ENCODE results near the gene SLC1A4.

The SLC1A4 gene

DNA sequence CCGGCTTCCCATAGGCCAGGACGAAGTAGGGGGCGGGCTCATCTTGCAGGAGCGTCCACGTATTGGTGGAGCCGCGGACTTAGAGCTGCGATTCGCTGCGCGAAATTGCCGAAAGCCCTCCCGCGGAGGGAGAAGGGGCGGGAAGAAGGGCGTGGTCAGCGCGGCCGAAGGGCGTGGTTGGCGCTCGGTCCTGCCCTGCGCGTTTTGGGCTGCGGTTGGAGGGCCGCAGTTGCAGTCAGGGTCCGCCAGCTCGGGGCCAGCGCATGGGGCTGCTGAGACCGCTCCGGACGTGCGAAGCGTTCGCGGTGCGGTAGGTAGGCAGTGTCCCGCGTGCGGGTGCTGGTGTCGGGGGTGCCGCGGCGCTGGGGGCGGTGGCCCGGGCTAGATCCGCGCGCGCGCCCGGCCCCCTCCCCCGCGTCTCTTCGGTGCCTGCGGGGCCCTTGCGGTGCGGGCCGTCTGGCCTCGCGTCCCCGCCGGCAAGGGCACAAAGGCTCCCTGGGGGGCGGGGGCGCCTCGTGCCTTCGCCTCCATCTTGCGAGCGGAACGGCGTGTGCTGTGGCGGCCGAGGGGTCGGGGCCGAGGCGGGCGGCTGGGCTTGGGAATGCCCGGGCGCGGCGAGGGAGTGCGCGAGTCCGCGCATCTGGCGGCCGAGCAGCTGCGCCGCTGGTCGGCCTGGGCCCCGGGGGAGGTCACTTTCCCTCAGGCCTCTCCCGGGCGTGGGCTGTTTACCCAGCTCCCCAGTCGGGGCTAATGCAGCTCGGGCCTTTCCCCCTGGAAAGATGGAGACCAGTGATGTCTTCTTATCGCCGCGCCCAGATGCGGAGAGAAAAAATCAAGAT lies 67.2 kb downstream of the SLC1A4 start, which contains the start of gene CEP68:
Gene CEP68 (plus strand): TSS at position 202 of the 839 bp plus-strand sequence. CDS start 13,029 bp downstream, outside the sequence.
- Histone ChIP-seq H3K4me2 (ENCODE audit: insufficient read depth, low read length, poor library complexity, severe bottlenecking) (peak within 1 kb of the TSS; percentile 88), H3K27ac (replicated peaks; ENCODE audit: low read length) (peak within 1 kb of the TSS; percentile 47), H3K4ac (ENCODE audit: low read length) (no peak within 1 kb of the TSS), H2BK12ac (ENCODE audit: low read length) (no peak within 1 kb of the TSS), H3K23ac (ENCODE audit: low read depth, low read length, poor library complexity) (peak within 1 kb of the TSS; percentile 95), H3K14ac (ENCODE audit: low read length) (no peak within 1 kb of the TSS), H2BK5ac (ENCODE audit: low read length) (peak within 1 kb of the TSS; percentile 31), H3K9ac (ENCODE audit: low read depth, low read length, poor library complexity) (peak within 1 kb of the TSS; percentile 86), H2AFZ (ENCODE audit: low read length) (peak within 1 kb of the TSS; percentile 95), H3K4me1 (ENCODE audit: control insufficient read depth in 2 of 2, insufficient read depth in 1 of 2, low read depth in 1 of 2, low read length in 2 of 2) (peaks cover 2 to 9% of the 10 kb centered on the region in 2 donors), H4K91ac (ENCODE audit: low read depth, low read length, poor library complexity) (no peak within 1 kb of the TSS), H3K79me1 (ENCODE audit: low read depth, low read length) (peaks cover 2% of the 10 kb centered on the region), H3K27me3 (ENCODE audit: control insufficient read depth in 3 of 3, insufficient read depth in 3 of 3, low read depth in 1 of 3, low read length in 3 of 3) (no peaks in the 10 kb centered on the region), H4K8ac (ENCODE audit: low read depth, low read length) (no peak within 1 kb of the TSS), H2BK15ac (ENCODE audit: low read length) (no peak within 1 kb of the TSS), H3K36me3 (replicated peaks in 1 of 2; ENCODE audit: control insufficient read depth in 2 of 2, insufficient read depth in 2 of 2, low read length in 2 of 2) (peaks cover 1 to 12% of the 10 kb centered on the region in 2 donors), H2AK5ac (ENCODE audit: low read depth, low read length) (no peak within 1 kb of the TSS), H3K9me3 (replicated peaks in 1 of 2; ENCODE audit: control insufficient read depth in 2 of 2, insufficient read depth in 1 of 2, low read depth in 1 of 2, low read length in 2 of 2) (peaks cover 0 to 6% of the 10 kb centered on the region in 2 donors), H3K4me3 (ENCODE audit: low read length in 2 of 2) (peak within 1 kb of the TSS; percentile 64 to 93), H3K18ac (ENCODE audit: low read length) (peak within 1 kb of the TSS; percentile 93), H2BK120ac (ENCODE audit: low read depth, low read length) (peak within 1 kb of the TSS; percentile 30)
- WGBS, 2 donors (ENCODE audit: extremely low coverage in 2 of 2, insufficient read length in 2 of 2, insufficient replicate concordance in 1 of 2) = no CpG with 5 or more reads among the region's 99 CpGs
- DNase-seq (ENCODE audit: low spot score) = peak; percentile 97

DNA sequence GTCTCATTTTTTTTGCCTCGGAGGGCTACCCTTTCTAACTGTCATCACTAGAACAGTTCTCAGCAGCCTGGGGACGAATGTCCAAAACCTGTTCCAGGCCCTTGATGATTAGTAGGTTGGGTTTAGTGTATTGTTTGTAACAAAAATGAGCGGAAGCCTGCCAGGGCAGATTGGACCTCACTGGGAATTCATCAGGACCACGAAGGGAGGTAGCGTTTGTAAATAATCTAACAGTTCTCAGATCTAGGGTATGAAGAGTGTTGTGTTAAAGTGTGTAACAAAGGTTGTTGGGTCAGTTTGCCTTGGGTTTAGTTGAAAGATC lies 67.8 kb downstream of the SLC1A4 start:
- peak overlapping the region; percentile 57 for H3K4me2 ChIP-seq (ENCODE audit: insufficient read depth, low read length, poor library complexity, severe bottlenecking)
- no peak overlapping the region for H2BK120ac ChIP-seq (ENCODE audit: low read depth, low read length)
- H3K4me3 ChIP-seq (ENCODE audit: low read length in 2 of 2) = peak overlapping the region; percentile 64 to 93
- H2AK5ac ChIP-seq (ENCODE audit: low read depth, low read length) = no peak overlapping the region
- H2BK12ac ChIP-seq (ENCODE audit: low read length) = no peak overlapping the region
- H3K18ac ChIP-seq (ENCODE audit: low read length) = peak overlapping the region; percentile 93
- H3K9me3 ChIP-seq (replicated peaks in 1 of 2; ENCODE audit: control insufficient read depth in 2 of 2, insufficient read depth in 1 of 2, low read depth in 1 of 2, low read length in 2 of 2) = peaks cover 0 to under 1% of the 10 kb centered on the region in 2 donors
- no peak overlapping the region for H3K27ac ChIP-seq (replicated peaks; ENCODE audit: low read length)
- H4K8ac ChIP-seq (ENCODE audit: low read depth, low read length) = no peak overlapping the region
- peak overlapping the region; percentile 88 for H2AFZ ChIP-seq (ENCODE audit: low read length)
- H2BK15ac ChIP-seq (ENCODE audit: low read length) = no peak overlapping the region
- no CpG with 5 or more reads among the region's 5 CpGs for WGBS, 2 donors (ENCODE audit: extremely low coverage in 2 of 2, insufficient read length in 2 of 2, insufficient replicate concordance in 1 of 2)
- H3K23ac ChIP-seq (ENCODE audit: low read depth, low read length, poor library complexity) = no peak overlapping the region
- H3K27me3 ChIP-seq (ENCODE audit: control insufficient read depth in 3 of 3, insufficient read depth in 3 of 3, low read depth in 1 of 3, low read length in 3 of 3) = no peaks in the 10 kb centered on the region
- peak overlapping the region; percentile 31 for H2BK5ac ChIP-seq (ENCODE audit: low read length)
- H3K14ac ChIP-seq (ENCODE audit: low read length) = no peak overlapping the region
- no peak for DNase-seq (ENCODE audit: low spot score)
- peaks cover 2 to 12% of the 10 kb centered on the region in 2 donors for H3K4me1 ChIP-seq (ENCODE audit: control insufficient read depth in 2 of 2, insufficient read depth in 1 of 2, low read depth in 1 of 2, low read length in 2 of 2)
- no peak overlapping the region for H3K4ac ChIP-seq (ENCODE audit: low read length)
- H4K91ac ChIP-seq (ENCODE audit: low read depth, low read length, poor library complexity) = no peak overlapping the region
- peaks cover 2% of the 10 kb centered on the region for H3K79me1 ChIP-seq (ENCODE audit: low read depth, low read length)
- no peak overlapping the region for H3K9ac ChIP-seq (ENCODE audit: low read depth, low read length, poor library complexity)
- H3K36me3 ChIP-seq (replicated peaks in 1 of 2; ENCODE audit: control insufficient read depth in 2 of 2, insufficient read depth in 2 of 2, low read length in 2 of 2) = peaks cover 3 to 17% of the 10 kb centered on the region in 2 donors

DNA sequence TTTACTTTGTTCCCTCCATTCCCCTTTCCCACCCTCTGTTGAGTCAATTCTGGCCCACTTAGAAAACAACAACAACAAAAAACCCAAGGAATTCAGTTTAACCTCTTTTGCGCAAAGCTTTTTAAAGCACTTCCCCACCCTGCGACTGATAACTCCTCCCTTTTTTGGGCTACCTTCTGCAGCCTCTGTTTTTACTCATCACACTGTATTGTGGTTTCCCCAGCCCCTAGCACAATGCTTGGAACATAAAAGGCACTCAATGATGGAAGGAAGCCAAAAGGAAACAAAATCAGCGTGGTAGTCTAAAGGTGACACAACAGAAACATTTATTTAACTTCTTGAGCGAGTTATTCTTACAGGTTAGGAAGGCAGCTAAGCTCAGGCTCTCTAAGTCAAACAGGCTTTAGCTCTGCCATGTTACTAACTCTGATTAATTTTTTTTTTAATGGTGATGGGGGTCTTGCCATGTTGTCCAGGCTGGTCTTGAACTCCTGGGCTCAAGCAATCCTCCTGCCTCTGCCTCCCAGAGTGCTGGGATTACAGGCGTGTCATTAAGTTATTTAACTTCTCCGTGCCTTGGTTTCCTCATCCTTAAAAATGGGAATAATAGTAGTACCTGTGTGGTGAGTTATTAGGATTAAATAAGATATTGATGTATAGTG lies 68.3 kb downstream of the SLC1A4 start:
- H4K91ac ChIP-seq (ENCODE audit: low read depth, low read length, poor library complexity) = no peak overlapping the region
- H3K36me3 ChIP-seq (replicated peaks in 1 of 2; ENCODE audit: control insufficient read depth in 2 of 2, insufficient read depth in 2 of 2, low read length in 2 of 2) = peaks cover 3 to 18% of the 10 kb centered on the region in 2 donors
- H3K4ac ChIP-seq (ENCODE audit: low read length) = no peak overlapping the region
- WGBS, 2 donors (ENCODE audit: extremely low coverage in 2 of 2, insufficient read length in 2 of 2, insufficient replicate concordance in 1 of 2) = no CpG with 5 or more reads among the region's 6 CpGs
- H3K9ac ChIP-seq (ENCODE audit: low read depth, low read length, poor library complexity) = no peak overlapping the region
- peak overlapping the region; percentile 64 to 93 for H3K4me3 ChIP-seq (ENCODE audit: low read length in 2 of 2)
- no peaks in the 10 kb centered on the region for H3K9me3 ChIP-seq (replicated peaks in 1 of 2; ENCODE audit: control insufficient read depth in 2 of 2, insufficient read depth in 1 of 2, low read depth in 1 of 2, low read length in 2 of 2)
- H2BK5ac ChIP-seq (ENCODE audit: low read length) = no peak overlapping the region
- H3K27me3 ChIP-seq (ENCODE audit: control insufficient read depth in 3 of 3, insufficient read depth in 3 of 3, low read depth in 1 of 3, low read length in 3 of 3) = no peaks in the 10 kb centered on the region
- no peak overlapping the region for H4K8ac ChIP-seq (ENCODE audit: low read depth, low read length)
- no peak overlapping the region for H3K23ac ChIP-seq (ENCODE audit: low read depth, low read length, poor library complexity)
- H3K4me2 ChIP-seq (ENCODE audit: insufficient read depth, low read length, poor library complexity, severe bottlenecking) = peak overlapping the region; percentile 57
- no peak overlapping the region for H2BK120ac ChIP-seq (ENCODE audit: low read depth, low read length)
- no peak overlapping the region for H2BK15ac ChIP-seq (ENCODE audit: low read length)
- peak overlapping the region; percentile 88 for H2AFZ ChIP-seq (ENCODE audit: low read length)
- H3K4me1 ChIP-seq (ENCODE audit: control insufficient read depth in 2 of 2, insufficient read depth in 1 of 2, low read depth in 1 of 2, low read length in 2 of 2) = peaks cover 2 to 12% of the 10 kb centered on the region in 2 donors
- H3K27ac ChIP-seq (replicated peaks; ENCODE audit: low read length) = no peak overlapping the region
- H3K18ac ChIP-seq (ENCODE audit: low read length) = no peak overlapping the region
- no peak overlapping the region for H3K14ac ChIP-seq (ENCODE audit: low read length)
- no peak overlapping the region for H2BK12ac ChIP-seq (ENCODE audit: low read length)
- H3K79me1 ChIP-seq (ENCODE audit: low read depth, low read length) = peaks cover 2% of the 10 kb centered on the region
- no peak overlapping the region for H2AK5ac ChIP-seq (ENCODE audit: low read depth, low read length)
- no peak for DNase-seq (ENCODE audit: low spot score)

DNA sequence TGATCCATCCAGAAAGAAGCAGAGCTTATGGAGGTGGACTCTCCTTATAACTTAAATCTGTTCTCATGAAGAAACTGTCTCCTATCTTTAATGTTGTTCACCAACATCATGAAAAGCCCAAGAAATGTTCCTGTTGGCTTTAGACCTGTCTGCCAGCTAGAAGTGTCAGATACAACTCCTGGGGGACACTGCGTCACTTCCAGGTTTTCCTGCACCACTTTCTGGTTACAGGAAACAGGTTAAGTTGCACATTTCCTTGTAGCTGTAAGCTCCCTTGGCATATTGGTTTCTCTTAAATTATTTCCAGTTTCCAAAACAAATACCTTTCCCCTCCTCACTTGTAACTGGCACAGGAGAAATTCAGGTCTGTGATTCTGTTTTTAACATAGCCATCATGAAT lies 69.9 kb downstream of the SLC1A4 start:
- DNase-seq (ENCODE audit: low spot score) = no peak
- no peak overlapping the region for H3K27ac ChIP-seq (replicated peaks; ENCODE audit: low read length)
- peaks cover 2% of the 10 kb centered on the region for H3K79me1 ChIP-seq (ENCODE audit: low read depth, low read length)
- no peak overlapping the region for H3K14ac ChIP-seq (ENCODE audit: low read length)
- no peak overlapping the region for H3K4ac ChIP-seq (ENCODE audit: low read length)
- H3K9ac ChIP-seq (ENCODE audit: low read depth, low read length, poor library complexity) = no peak overlapping the region
- no peak overlapping the region for H3K18ac ChIP-seq (ENCODE audit: low read length)
- H4K91ac ChIP-seq (ENCODE audit: low read depth, low read length, poor library complexity) = no peak overlapping the region
- no peak overlapping the region for H3K4me2 ChIP-seq (ENCODE audit: insufficient read depth, low read length, poor library complexity, severe bottlenecking)
- no peak overlapping the region for H2BK12ac ChIP-seq (ENCODE audit: low read length)
- no peak overlapping the region for H3K23ac ChIP-seq (ENCODE audit: low read depth, low read length, poor library complexity)
- H2BK120ac ChIP-seq (ENCODE audit: low read depth, low read length) = no peak overlapping the region
- no peaks in the 10 kb centered on the region for H3K27me3 ChIP-seq (ENCODE audit: control insufficient read depth in 3 of 3, insufficient read depth in 3 of 3, low read depth in 1 of 3, low read length in 3 of 3)
- no peak overlapping the region for H3K4me3 ChIP-seq (ENCODE audit: low read length in 2 of 2)
- H4K8ac ChIP-seq (ENCODE audit: low read depth, low read length) = no peak overlapping the region
- peaks cover 5 to 24% of the 10 kb centered on the region in 2 donors for H3K36me3 ChIP-seq (replicated peaks in 1 of 2; ENCODE audit: control insufficient read depth in 2 of 2, insufficient read depth in 2 of 2, low read length in 2 of 2)
- no CpG with 5 or more reads among the region's 1 CpG for WGBS, 2 donors (ENCODE audit: extremely low coverage in 2 of 2, insufficient read length in 2 of 2, insufficient replicate concordance in 1 of 2)
- no peaks in the 10 kb centered on the region for H3K9me3 ChIP-seq (replicated peaks in 1 of 2; ENCODE audit: control insufficient read depth in 2 of 2, insufficient read depth in 1 of 2, low read depth in 1 of 2, low read length in 2 of 2)
- peaks cover 2 to 15% of the 10 kb centered on the region in 2 donors for H3K4me1 ChIP-seq (ENCODE audit: control insufficient read depth in 2 of 2, insufficient read depth in 1 of 2, low read depth in 1 of 2, low read length in 2 of 2)
- H2AFZ ChIP-seq (ENCODE audit: low read length) = no peak overlapping the region
- H2BK5ac ChIP-seq (ENCODE audit: low read length) = no peak overlapping the region
- H2AK5ac ChIP-seq (ENCODE audit: low read depth, low read length) = no peak overlapping the region
- H2BK15ac ChIP-seq (ENCODE audit: low read length) = no peak overlapping the region
